Stimulated activated CD8-positive, alpha-beta memory T cell treated with anti-CD3 and anti-CD28 coated beads, Interleukin-15, amount 100 ng/mL, for 1 hour (primary cell): Measurements from ENCODE around the gene CDK14.

ENCODE experiments used
- DNase-seq: peaks from one replicate; pipeline ENCODE4 v3.0.0-alpha.2; 2020; ENCODE audit warnings: low read depth

CDK14 gene

GRCh38 chr7:91050677-91051076 lies 454.6 kb downstream of the CDK14 start:
- no peak for DNase-seq

- DNase-seq = no peak
These were observed 455.8 kb downstream of the CDK14 start for GRCh38 chr7:91051966-91052365.

- DNase-seq = no peak
These were observed 458.3 kb downstream of the CDK14 start for GRCh38 chr7:91054374-91054773.

- DNase-seq = no peak
These were observed 459.1 kb downstream of the CDK14 start for GRCh38 chr7:91055219-91055618.

GRCh38 chr7:91062713-91063112 lies 466.6 kb downstream of the CDK14 start:
- no peak for DNase-seq

- DNase-seq = no peak
These were observed 467.9 kb downstream of the CDK14 start for GRCh38 chr7:91064052-91064451.

- no peak for DNase-seq
These were observed 468.8 kb downstream of the CDK14 start for GRCh38 chr7:91064938-91065337.

GRCh38 chr7:91066627-91067026 lies 470.5 kb downstream of the CDK14 start:
- DNase-seq = no peak

- DNase-seq = no peak
These were observed 471.1 kb downstream of the CDK14 start for GRCh38 chr7:91067242-91067641.

GRCh38 chr7:91068136-91068795 lies 472.1 kb downstream of the CDK14 start:
- no peak for DNase-seq

GRCh38 chr7:91069146-91069545 lies 473.0 kb downstream of the CDK14 start:
- DNase-seq = no peak

- no peak for DNase-seq
These were observed 483.4 kb downstream of the CDK14 start for GRCh38 chr7:91079487-91079886.

GRCh38 chr7:91080351-91080750 lies 484.2 kb downstream of the CDK14 start:
- DNase-seq = no peak

- no peak for DNase-seq
These were observed 485.9 kb downstream of the CDK14 start for GRCh38 chr7:91082038-91082437.

- DNase-seq = no peak
These were observed 486.9 kb downstream of the CDK14 start for GRCh38 chr7:91082852-91083495.

GRCh38 chr7:91083855-91084644 lies 487.9 kb downstream of the CDK14 start:
- no peak for DNase-seq

- DNase-seq = no peak
These were observed 489.1 kb downstream of the CDK14 start for GRCh38 chr7:91085175-91085574.

GRCh38 chr7:91086200-91086599 lies 490.1 kb downstream of the CDK14 start:
- no peak for DNase-seq

GRCh38 chr7:91088156-91088555 lies 492.0 kb downstream of the CDK14 start:
- no peak for DNase-seq

GRCh38 chr7:91088691-91089090 lies 492.6 kb downstream of the CDK14 start:
- DNase-seq = no peak

GRCh38 chr7:91089382-91089963 lies 493.4 kb downstream of the CDK14 start:
- no peak for DNase-seq

- no peak for DNase-seq
These were observed 494.6 kb downstream of the CDK14 start for GRCh38 chr7:91090684-91091083.

- DNase-seq = no peak
These were observed 495.5 kb downstream of the CDK14 start for GRCh38 chr7:91091631-91092030.
